ENCODE results near the gene OST4. TPM values are rescaled to one million over a fixed set of nuclear protein-coding genes. Genes with fewer than 3 reads are reported as not detected.

The OST4 gene
- total RNA-seq, 1 donor from 2014 or later = 243 TPM

GRCh38 chr2:27091746-27092695 lies 20.6 kb upstream of the OST4 start:
- Mint-ChIP-seq H3K36me3 (ENCODE audit: low read depth) (no peaks in the 10 kb centered on the region), H3K4me3 (no peak overlapping the region), H3K27me3 (no peaks in the 10 kb centered on the region), H3K9me3 (no peaks in the 10 kb centered on the region), H3K27ac (no peak overlapping the region), H3K4me1 (peaks cover 14% of the 10 kb centered on the region)
- ATAC-seq (ENCODE audit: low read depth) (no peak), DNase-seq (no peak)
- intact Hi-C loops (cut with micrococcal nuclease) = no loop called here
- ChIA-PET POLR2A (interaction anchor here (0.5 kb wide), 1 partner anchor 174 kb away, joined by 4 read pairs; no protein-coding TSS in a partner anchor), CTCF (interaction anchor here (0.9 kb wide), 1 partner anchor 211 kb away, joined by 3 read pairs; no protein-coding TSS in a partner anchor)
- no peak for TF ChIP-seq CTCF (IDR thresholded peaks at IDR 0.05)

- H3K27ac Mint-ChIP-seq = no peak overlapping the region
- H3K36me3 Mint-ChIP-seq (ENCODE audit: low read depth) = no peaks in the 10 kb centered on the region
- peaks cover 12% of the 10 kb centered on the region for H3K4me1 Mint-ChIP-seq
- H3K9me3 Mint-ChIP-seq = no peaks in the 10 kb centered on the region
- CTCF ChIA-PET = interaction anchor here (4.4 kb wide), 1 partner anchor 128 kb away, joined by 12 read pairs; no protein-coding TSS in a partner anchor
- POLR2A ChIA-PET = interaction anchor here (0.6 to 4.2 kb wide), 3 partner anchors 18 to 155 kb away, joined by 3 to 27 read pairs (median 9); partner anchors contain the start of genes AGBL5 and OST4
- no peak for ATAC-seq (ENCODE audit: low read depth)
- intact Hi-C loops (cut with micrococcal nuclease) = loop anchor here (5.0 to 10.0 kb wide), 2 partner anchors 242 to 495 kb away; partner anchors contain the start of genes DPYSL5 and ZNF512
- H3K4me3 Mint-ChIP-seq = no peak overlapping the region
- H3K27me3 Mint-ChIP-seq = no peaks in the 10 kb centered on the region
- no peak for TF ChIP-seq CTCF (IDR thresholded peaks at IDR 0.05)
- no peak for DNase-seq
Measured at GRCh38 chr2:27089111-27089954, 17.9 kb upstream of the OST4 start.

GRCh38 chr2:27088634-27089033 lies 17.2 kb upstream of the OST4 start:
- Mint-ChIP-seq H3K4me1 (peaks cover 12% of the 10 kb centered on the region), H3K27ac (no peak overlapping the region), H3K9me3 (no peaks in the 10 kb centered on the region), H3K4me3 (peak overlapping the region; percentile 11), H3K36me3 (ENCODE audit: low read depth) (no peaks in the 10 kb centered on the region), H3K27me3 (no peaks in the 10 kb centered on the region)
- DNase-seq = no peak
- intact Hi-C loops (cut with micrococcal nuclease) = loop anchor here (5.0 to 10.0 kb wide), 2 partner anchors 241 to 496 kb away; partner anchors contain the start of genes DPYSL5 and ZNF512
- ChIA-PET CTCF (interaction anchor here (1.7 to 4.4 kb wide), 2 partner anchors 127 to 191 kb away, joined by 4 to 12 read pairs; no protein-coding TSS in a partner anchor), POLR2A (interaction anchor here (0.7 to 4.2 kb wide), 4 partner anchors 17 to 45 kb away, joined by 5 to 27 read pairs (median 8); partner anchors contain the start of genes AGBL5, OST4 and PREB)
- TF ChIP-seq CTCF (IDR thresholded peaks at IDR 0.05) = no peak
- no peak for ATAC-seq (ENCODE audit: low read depth)

GRCh38 chr2:27087823-27088410 lies 16.5 kb upstream of the OST4 start:
- CTCF ChIA-PET = interaction anchor here (1.2 to 4.4 kb wide), 3 partner anchors 127 to 192 kb away, joined by 3 to 12 read pairs (median 4); no protein-coding TSS in a partner anchor
- no peak for TF ChIP-seq CTCF (IDR thresholded peaks at IDR 0.05)
- Mint-ChIP-seq H3K9me3 (no peaks in the 10 kb centered on the region), H3K4me3 (no peak overlapping the region), H3K4me1 (peaks cover 12% of the 10 kb centered on the region), H3K27me3 (no peaks in the 10 kb centered on the region), H3K27ac (no peak overlapping the region), H3K36me3 (ENCODE audit: low read depth) (no peaks in the 10 kb centered on the region)
- no peak for DNase-seq
- intact Hi-C loops (cut with micrococcal nuclease) = loop anchor here (2.0 to 10.0 kb wide), 3 partner anchors 241 to 497 kb away; partner anchors contain the start of genes DPYSL5, GTF3C2 and ZNF512
- ATAC-seq (ENCODE audit: low read depth) = no peak
- POLR2A ChIA-PET = interaction anchor here (0.5 to 4.2 kb wide), 10 partner anchors 8 to 276 kb away, joined by 3 to 27 read pairs (median 4); partner anchors contain the start of genes ABHD1, AGBL5, ATRAID and OST4
